ENCODE measurements around the gene C19orf33. TPM values are rescaled to one million over a fixed set of nuclear protein-coding genes. Genes with fewer than 3 reads are reported as not detected.
A peak's percentile ranks its signal among the peaks of the same experiment; 100 is the strongest.
"Not testable (repeated sequence)": the region's sequence is repeated elsewhere in the genome, so short reads cannot be mapped to it uniquely, and the experiment has no call there.

C19orf33 gene
- total RNA-seq, 1 experiment from 2014 or later: 16.1 TPM

DNA sequence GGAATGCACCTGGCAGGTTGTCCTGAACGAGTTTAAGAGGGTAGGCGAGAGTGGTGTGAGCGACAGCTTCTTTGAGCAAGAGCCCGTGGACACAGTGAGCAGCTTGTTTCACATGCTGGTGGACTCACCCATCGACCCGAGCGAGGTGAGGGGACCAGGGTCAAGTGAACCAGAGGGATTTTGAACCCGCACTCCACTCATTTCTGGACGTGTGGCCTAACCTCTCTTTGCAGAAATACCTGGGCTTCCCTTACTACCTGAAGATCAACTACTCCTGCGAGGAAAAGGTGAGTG, 33.3 kb downstream of the C19orf33 start:
- no peak for TF ChIP-seq OVOL2 (CRISPR knock-in tag; IDR thresholded peaks at IDR 0.05; ENCODE audit: borderline replicate concordance)
- TF ChIP-seq, protein P1, sequence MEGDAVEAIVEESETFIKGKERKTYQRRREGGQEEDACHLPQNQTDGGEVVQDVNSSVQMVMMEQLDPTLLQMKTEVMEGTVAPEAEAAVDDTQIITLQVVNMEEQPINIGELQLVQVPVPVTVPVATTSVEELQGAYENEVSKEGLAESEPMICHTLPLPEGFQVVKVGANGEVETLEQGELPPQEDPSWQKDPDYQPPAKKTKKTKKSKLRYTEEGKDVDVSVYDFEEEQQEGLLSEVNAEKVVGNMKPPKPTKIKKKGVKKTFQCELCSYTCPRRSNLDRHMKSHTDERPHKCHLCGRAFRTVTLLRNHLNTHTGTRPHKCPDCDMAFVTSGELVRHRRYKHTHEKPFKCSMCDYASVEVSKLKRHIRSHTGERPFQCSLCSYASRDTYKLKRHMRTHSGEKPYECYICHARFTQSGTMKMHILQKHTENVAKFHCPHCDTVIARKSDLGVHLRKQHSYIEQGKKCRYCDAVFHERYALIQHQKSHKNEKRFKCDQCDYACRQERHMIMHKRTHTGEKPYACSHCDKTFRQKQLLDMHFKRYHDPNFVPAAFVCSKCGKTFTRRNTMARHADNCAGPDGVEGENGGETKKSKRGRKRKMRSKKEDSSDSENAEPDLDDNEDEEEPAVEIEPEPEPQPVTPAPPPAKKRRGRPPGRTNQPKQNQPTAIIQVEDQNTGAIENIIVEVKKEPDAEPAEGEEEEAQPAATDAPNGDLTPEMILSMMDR (IDR thresholded peaks at IDR 0.05): no peak
- H3K27ac Mint-ChIP-seq: peak overlapping the region; percentile 79; the same call in 1 of the 2 replicates
- H3K4me3 Mint-ChIP-seq: peak overlapping the region; percentile 100
- H3K4me1 Mint-ChIP-seq: peaks cover 11% of the 10 kb centered on the region
- peaks cover 3% of the 10 kb centered on the region; the same call in 1 of the 2 replicates for H3K27me3 Mint-ChIP-seq (ENCODE audit: low read depth)
- ATAC-seq (no peak), DNase-seq (ENCODE audit: low spot score) (no peak)
- peaks cover 2% of the 10 kb centered on the region; the same call in 1 of the 2 replicates for H3K36me3 Mint-ChIP-seq
- POLR2A ChIA-PET: interaction anchor here (1.0 kb wide), 1 partner anchor 51 kb away, joined by 3 read pairs; the partner anchor contains the start of gene GGN
- no peaks in the 10 kb centered on the region for H3K9me3 Mint-ChIP-seq
- CTCF ChIA-PET: interaction anchor here (1.0 to 2.1 kb wide), 4 partner anchors 25 to 195 kb away, joined by 3 to 11 read pairs (median 5); no protein-coding TSS in a partner anchor

DNA sequence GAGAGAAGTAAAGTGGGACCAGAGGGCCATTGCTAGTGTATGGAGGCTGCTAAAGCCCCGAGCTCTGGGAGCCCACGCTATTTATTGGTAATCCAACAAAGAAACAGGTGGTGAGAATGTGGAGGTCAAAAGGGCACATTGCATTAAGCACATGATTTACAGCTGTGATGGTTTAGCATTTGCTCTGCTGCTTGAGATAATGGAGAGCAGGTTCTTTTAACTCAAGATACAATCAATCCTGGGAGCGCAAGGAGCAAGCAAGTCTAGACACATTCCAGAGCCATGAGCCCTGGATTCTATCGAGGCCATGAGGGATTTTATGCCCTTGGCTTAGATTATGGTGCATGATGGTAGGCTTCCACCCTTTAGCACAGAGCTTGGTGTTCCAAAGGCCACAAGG, 35.0 kb downstream of the C19orf33 start:
- CTCF ChIA-PET: interaction anchor here (1.1 to 1.4 kb wide), 2 partner anchors 49 to 64 kb away, joined by 5 to 6 read pairs; partner anchors contain the start of genes FAM98C and GGN
- H3K27ac Mint-ChIP-seq: peak overlapping the region; percentile 76

GRCh38 chr19:38340927-38341326, 36.9 kb downstream of the C19orf33 start:
- H3K27ac Mint-ChIP-seq: peak overlapping the region; percentile 9
- peaks cover 3% of the 10 kb centered on the region; the same call in 1 of the 2 replicates for H3K27me3 Mint-ChIP-seq (ENCODE audit: low read depth)
- no peak for ATAC-seq
- peaks cover 14% of the 10 kb centered on the region for H3K4me1 Mint-ChIP-seq
- ChIA-PET CTCF (no interaction called here), POLR2A (no interaction called here)
- H3K4me3 Mint-ChIP-seq: no peak overlapping the region
- TF ChIP-seq ELF4 (CRISPR knock-in tag; IDR thresholded peaks at IDR 0.05; ENCODE audit: low read depth) (no peak), JUN (CRISPR knock-in tag; IDR thresholded peaks at IDR 0.05) (no peak), FOXP4 (CRISPR knock-in tag; IDR thresholded peaks at IDR 0.05) (no peak), ZBTB21 (CRISPR knock-in tag; IDR thresholded peaks at IDR 0.05; ENCODE audit: borderline replicate concordance) (no peak), FOXP1 (CRISPR knock-in tag; IDR thresholded peaks at IDR 0.05; ENCODE audit: borderline replicate concordance) (no peak), ZNF396 (CRISPR knock-in tag; IDR thresholded peaks at IDR 0.05; ENCODE audit: borderline replicate concordance) (no peak), NR1H2 (CRISPR knock-in tag; IDR thresholded peaks at IDR 0.05) (no peak), OVOL2 (CRISPR knock-in tag; IDR thresholded peaks at IDR 0.05; ENCODE audit: borderline replicate concordance) (no peak), MXD4 (CRISPR knock-in tag; IDR thresholded peaks at IDR 0.05; ENCODE audit: borderline replicate concordance) (no peak)
- TF ChIP-seq, protein P2, sequence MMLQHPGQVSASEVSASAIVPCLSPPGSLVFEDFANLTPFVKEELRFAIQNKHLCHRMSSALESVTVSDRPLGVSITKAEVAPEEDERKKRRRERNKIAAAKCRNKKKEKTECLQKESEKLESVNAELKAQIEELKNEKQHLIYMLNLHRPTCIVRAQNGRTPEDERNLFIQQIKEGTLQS (CRISPR knock-in tag; conservative IDR thresholded peaks at IDR 0.05): no peak
- peaks cover 2% of the 10 kb centered on the region; the same call in 1 of the 2 replicates for H3K36me3 Mint-ChIP-seq
- H3K9me3 Mint-ChIP-seq: no peaks in the 10 kb centered on the region
- DNase-seq (ENCODE audit: low spot score): no peak

More for the DNA sequence above, 35.0 kb downstream of the C19orf33 start:
- Mint-ChIP-seq H3K4me3 (peak overlapping the region; percentile 39), H3K4me1 (peaks cover 14% of the 10 kb centered on the region)
- POLR2A ChIA-PET: interaction anchor here (1.1 kb wide), 1 partner anchor 23 kb away, joined by 3 read pairs; no protein-coding TSS in a partner anchor
- not testable (repeated sequence) for ATAC-seq; H3K36me3 Mint-ChIP-seq; H3K27me3 Mint-ChIP-seq (ENCODE audit: low read depth); DNase-seq (ENCODE audit: low spot score); H3K9me3 Mint-ChIP-seq

DNA sequence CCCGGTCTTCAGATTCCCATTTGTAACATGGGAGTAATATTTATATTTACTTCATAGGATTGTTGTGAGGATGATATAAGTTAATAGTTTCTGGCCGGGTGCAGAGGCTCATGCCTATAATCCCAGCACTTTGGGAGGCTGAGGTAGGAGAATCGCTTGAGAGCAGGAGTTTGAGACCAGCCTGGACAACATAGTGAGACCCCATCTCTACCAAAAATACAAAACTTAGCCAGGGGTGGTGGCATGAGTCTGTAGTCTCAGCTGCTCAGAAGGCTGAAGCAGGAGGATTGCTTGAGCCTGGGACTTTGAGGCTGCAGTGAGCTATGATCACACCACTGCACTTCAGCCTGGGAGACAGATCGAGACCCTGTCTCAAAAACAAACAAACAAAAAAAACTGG, 42.8 kb downstream of the C19orf33 start:
- Mint-ChIP-seq H3K4me3 (no peak overlapping the region), H3K4me1 (peaks cover 3% of the 10 kb centered on the region; the same call in 1 of the 2 replicates), H3K36me3 (no peaks in the 10 kb centered on the region), H3K27ac (no peak overlapping the region), H3K9me3 (no peaks in the 10 kb centered on the region), H3K27me3 (ENCODE audit: low read depth) (peaks cover 6% of the 10 kb centered on the region)
- TF ChIP-seq ZNF423 (CRISPR knock-in tag; IDR thresholded peaks at IDR 0.05) (no peak), FOXJ3 (CRISPR knock-in tag; IDR thresholded peaks at IDR 0.05; ENCODE audit: borderline replicate concordance) (no peak), EMX1 (CRISPR knock-in tag; IDR thresholded peaks at IDR 0.05) (no peak)
- ChIA-PET POLR2A (no interaction called here), CTCF (interaction anchor here (0.8 to 1.6 kb wide), 2 partner anchors 27 to 249 kb away, joined by 3 to 5 read pairs; partner anchors contain the start of gene PSMD8)
- ATAC-seq: no peak
- no peak for DNase-seq (ENCODE audit: low spot score)
